ENCODE measurements around the gene EVC2.

DNA sequence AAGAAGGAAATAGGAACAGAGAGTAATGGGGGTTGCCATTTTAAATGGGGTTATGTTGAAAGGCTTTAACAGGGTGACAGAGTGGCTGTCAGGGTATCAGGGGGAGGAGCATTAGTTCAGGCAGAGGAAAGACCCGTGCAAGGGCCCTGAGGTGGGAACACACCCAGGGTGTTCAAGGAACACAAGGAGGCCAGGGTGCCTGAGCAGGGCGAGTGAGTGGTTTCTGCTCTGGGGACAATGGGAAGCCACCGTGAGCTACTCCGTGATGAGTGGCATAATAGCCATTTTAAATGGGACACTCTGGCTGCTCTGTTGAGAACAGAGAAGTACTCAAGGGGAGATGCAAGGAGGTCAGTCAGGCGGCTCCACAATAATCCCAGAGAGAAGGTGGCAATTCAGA lies 4.5 kb downstream of the EVC2 start:
- TF ChIP-seq CTCF (IDR thresholded peaks at IDR 0.05) (no peak), ZFX (IDR thresholded peaks at IDR 0.05; ENCODE audit: borderline replicate concordance) (no peak)

All from 22Rv1 (cell line).